Duodenal mucosa (tissue), 2 donors: Measurements from ENCODE around the gene NRL.

Source experiments
- H3K27ac ChIP-seq: one replicate; pipeline ENCODE4 v1.7.0; 2013; ENCODE audit warnings: low read depth, low read length
- H3K27me3 ChIP-seq, 2 donors: one replicate each; pipeline ENCODE4 v1.7.0; 2013; ENCODE audit warnings: low read length in 2 of 2, control low read depth in 1 of 2; ENCODE audit not compliant: insufficient read depth in 2 of 2, control insufficient read depth in 1 of 2
- H3K36me3 ChIP-seq, 2 donors: one replicate each; pipeline ENCODE4 v1.7.0; 2013; ENCODE audit warnings: low read length in 2 of 2, control low read depth in 1 of 2; ENCODE audit not compliant: insufficient read depth in 2 of 2, control insufficient read depth in 1 of 2
- H3K4me1 ChIP-seq, 2 donors: one replicate each; pipeline ENCODE4 v1.7.0; 2013; ENCODE audit warnings: low read length in 2 of 2, control low read depth in 1 of 2; ENCODE audit not compliant: insufficient read depth in 2 of 2, control insufficient read depth in 1 of 2
- H3K4me3 ChIP-seq, 2 donors: one replicate each; pipeline ENCODE4 v1.7.0; 2013; ENCODE audit warnings: low read length in 2 of 2, low read depth in 1 of 2
- H3K9ac ChIP-seq, 2 donors: one replicate each; pipeline ENCODE4 v1.7.0; 2013; ENCODE audit warnings: low read length in 2 of 2, low read depth in 1 of 2
- H3K9me3 ChIP-seq, 2 donors: one replicate each; pipeline ENCODE4 v1.7.0; 2013; ENCODE audit warnings: low read length in 2 of 2, control low read depth in 1 of 2; ENCODE audit not compliant: control insufficient read depth in 1 of 2

NRL gene

DNA sequence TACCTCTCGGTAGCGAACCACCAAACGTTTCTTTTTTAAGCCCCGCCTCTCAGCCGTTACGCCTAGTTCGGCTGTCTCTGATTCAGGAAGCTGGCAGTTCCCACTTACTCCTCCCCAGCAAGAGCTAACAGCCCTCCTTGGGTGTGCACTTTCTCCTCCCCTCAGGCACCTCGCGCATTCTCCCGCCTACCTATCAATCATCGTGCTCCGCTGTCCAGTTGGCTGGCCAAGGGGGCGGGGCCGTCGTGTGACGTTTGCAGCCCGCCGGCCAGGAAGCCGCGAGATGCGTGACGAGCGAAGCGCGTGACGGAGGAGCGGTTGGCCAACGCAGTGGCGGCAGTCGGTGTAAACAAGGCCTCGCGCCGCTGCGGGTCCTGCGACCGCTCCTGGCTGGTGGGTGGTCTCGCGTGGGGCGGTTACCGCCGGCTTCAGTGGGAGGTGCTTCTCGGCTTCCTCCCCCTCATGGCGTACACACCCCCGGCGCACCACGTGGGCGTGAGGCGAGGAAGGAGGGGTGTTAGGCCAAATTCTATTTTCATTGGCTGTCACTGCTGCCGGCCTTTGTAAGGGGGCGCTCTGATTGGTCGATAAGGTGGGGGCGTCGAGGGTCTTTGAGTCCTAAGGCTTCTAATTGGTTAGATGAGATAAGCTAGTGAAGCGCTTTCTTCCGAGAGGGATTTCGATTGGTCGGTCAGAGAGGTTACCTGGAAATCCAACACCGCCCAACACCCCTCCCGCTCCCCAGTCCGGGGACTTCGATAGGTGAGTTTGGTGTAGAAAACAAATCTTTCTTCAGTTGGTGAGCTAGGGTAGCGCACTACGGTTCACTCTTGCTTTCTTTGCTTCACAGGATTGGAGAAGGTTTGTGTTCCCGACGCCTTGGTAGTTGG, at the start of gene NRL, which contains the start of gene DCAF11:
NRL (minus strand) TSS at position 418 of the 890 bp plus-strand sequence. CDS start 32,101 bp downstream, outside the sequence.
DCAF11 (plus strand) TSS at position 246 of the 890 bp plus-strand sequence. CDS start 818 bp downstream, outside the sequence.
- Histone ChIP-seq H3K4me1 (peaks cover 25 to 29% of the 10 kb centered on the region in 2 donors), H3K4me3 (peak within 1 kb of the TSS; percentile 84 to 95), H3K27me3 (no peaks in the 10 kb centered on the region), H3K36me3 (peaks cover 22 to 31% of the 10 kb centered on the region in 2 donors), H3K9me3 (no peaks in the 10 kb centered on the region), H3K9ac (peak within 1 kb of the TSS; percentile 88 to 99), H3K27ac (peak within 1 kb of the TSS; percentile 100)

- Histone ChIP-seq H3K9ac (peak overlapping the region; percentile 95 to 97), H3K36me3 (peaks cover 60 to 69% of the 10 kb centered on the region in 2 donors), H3K4me1 (peaks cover 24 to 34% of the 10 kb centered on the region in 2 donors), H3K27ac (peak overlapping the region; percentile 87), H3K9me3 (no peaks in the 10 kb centered on the region), H3K27me3 (no peaks in the 10 kb centered on the region), H3K4me3 (peak overlapping the region; percentile 87 to 90)
Measured at GRCh38 chr14:24162093-24162492, 47.3 kb upstream of the NRL start.

DNA sequence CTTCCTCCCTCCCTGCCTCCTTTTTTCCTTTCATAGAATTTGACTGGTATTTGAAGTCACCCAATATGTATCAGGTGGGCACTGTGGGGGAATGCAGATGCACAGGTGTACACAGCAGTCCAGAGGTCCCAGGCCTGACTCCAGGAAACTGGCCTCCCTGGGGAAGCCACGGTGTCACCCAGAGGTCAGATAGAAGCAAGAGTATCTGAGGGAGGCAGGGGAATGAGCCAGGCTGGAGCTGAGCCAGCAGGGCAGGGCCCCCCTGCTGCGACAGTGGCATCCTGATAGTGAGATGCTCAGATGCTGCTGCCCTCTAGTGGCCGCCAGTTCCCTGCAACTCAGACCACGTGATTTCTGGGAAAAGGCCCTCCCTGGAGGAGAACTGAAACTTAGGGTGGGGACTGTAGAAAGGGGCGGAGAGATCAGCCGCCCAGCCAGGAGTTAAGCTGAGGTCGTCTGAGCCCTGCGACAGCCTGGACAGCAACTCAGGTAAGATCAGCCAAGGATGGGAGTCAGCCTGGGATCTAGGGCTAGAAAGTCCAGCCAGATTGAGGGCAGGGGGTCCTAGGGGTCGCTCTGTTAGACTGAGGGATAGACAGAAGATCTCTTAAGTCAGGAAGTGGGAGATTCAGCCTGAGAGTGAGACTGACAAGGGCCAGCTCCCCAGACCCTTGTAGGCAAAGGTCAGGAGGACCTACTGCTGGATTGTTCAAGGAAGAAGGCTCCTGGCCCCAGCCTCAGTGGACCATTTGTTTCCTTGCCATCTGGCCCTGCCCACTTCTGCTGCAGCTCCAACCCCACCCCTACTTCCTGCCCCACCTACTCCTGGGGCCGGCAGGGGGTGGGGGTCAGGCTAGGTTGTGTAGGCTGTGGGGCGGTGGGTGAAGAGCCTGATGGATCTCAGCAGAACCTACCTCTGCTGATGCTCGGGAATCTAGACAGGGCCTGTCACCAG, 46.4 kb upstream of the NRL start, which contains the start of gene IRF9:
IRF9 (plus strand) TSS at position 416 of the 955 bp plus-strand sequence. CDS start 880 bp downstream, outside the sequence.
- no peaks in the 10 kb centered on the region for H3K9me3 ChIP-seq
- peak within 1 kb of the TSS; percentile 95 to 97 for H3K9ac ChIP-seq
- no peaks in the 10 kb centered on the region for H3K27me3 ChIP-seq
- peaks cover 24 to 34% of the 10 kb centered on the region in 2 donors for H3K4me1 ChIP-seq
- H3K27ac ChIP-seq: peak within 1 kb of the TSS; percentile 87
- peaks cover 58 to 70% of the 10 kb centered on the region in 2 donors for H3K36me3 ChIP-seq
- peak within 1 kb of the TSS; percentile 87 to 90 for H3K4me3 ChIP-seq

GRCh38 chr14:24160499-24160849, 45.7 kb upstream of the NRL start:
- Histone ChIP-seq H3K27ac (peak overlapping the region; percentile 87), H3K4me3 (peak overlapping the region in 1 of 2 donors; percentile 87), H3K9me3 (no peaks in the 10 kb centered on the region), H3K27me3 (no peaks in the 10 kb centered on the region), H3K36me3 (peaks cover 57 to 70% of the 10 kb centered on the region in 2 donors), H3K4me1 (peaks cover 24 to 34% of the 10 kb centered on the region in 2 donors), H3K9ac (peak overlapping the region; percentile 3 to 39)

DNA sequence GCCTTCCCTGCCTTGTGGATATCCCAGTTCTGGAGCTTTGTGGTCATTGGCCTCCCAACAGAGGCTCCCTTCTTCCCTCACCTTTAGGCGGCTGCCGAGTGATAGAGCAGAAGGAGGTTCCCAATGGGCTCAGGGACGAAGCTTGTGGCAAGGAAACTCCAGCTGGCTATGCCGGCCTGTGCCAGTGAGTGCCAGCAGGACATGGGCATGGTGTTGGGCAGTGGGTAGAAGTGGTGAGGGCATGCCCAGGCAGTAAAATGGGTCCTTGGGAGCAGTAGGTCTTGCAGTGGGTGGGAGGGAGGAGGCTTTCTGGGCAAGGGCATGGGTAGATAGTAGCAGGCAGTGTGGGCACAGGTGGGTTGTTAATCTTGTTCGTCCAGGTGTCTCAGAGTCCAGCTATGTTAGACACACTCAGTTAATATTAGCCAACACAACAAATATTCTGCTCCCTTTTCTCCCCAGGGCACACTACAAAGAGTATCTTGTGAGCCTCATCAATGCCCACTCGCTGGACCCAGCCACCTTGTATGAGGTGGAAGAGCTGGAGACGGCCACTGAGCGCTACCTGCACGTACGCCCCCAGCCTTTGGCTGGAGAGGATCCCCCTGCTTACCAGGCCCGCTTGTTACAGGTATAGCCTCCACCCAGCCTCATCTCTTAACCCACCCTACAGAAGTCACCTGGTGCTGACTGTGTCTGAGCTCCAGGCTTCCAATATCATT, 45.2 kb upstream of the NRL start:
- Histone ChIP-seq H3K4me3 (no peak overlapping the region), H3K9ac (peak overlapping the region in 1 of 2 donors; percentile 39), H3K36me3 (peaks cover 57 to 70% of the 10 kb centered on the region in 2 donors), H3K27me3 (no peaks in the 10 kb centered on the region), H3K9me3 (no peaks in the 10 kb centered on the region), H3K4me1 (peaks cover 24 to 34% of the 10 kb centered on the region in 2 donors), H3K27ac (no peak overlapping the region)

GRCh38 chr14:24157331-24157730, 42.6 kb upstream of the NRL start:
- Histone ChIP-seq H3K9ac (no peak overlapping the region), H3K4me3 (no peak overlapping the region), H3K4me1 (peaks cover 14 to 15% of the 10 kb centered on the region in 2 donors), H3K36me3 (peaks cover 40 to 60% of the 10 kb centered on the region in 2 donors), H3K27me3 (no peaks in the 10 kb centered on the region), H3K9me3 (no peaks in the 10 kb centered on the region), H3K27ac (no peak overlapping the region)

DNA sequence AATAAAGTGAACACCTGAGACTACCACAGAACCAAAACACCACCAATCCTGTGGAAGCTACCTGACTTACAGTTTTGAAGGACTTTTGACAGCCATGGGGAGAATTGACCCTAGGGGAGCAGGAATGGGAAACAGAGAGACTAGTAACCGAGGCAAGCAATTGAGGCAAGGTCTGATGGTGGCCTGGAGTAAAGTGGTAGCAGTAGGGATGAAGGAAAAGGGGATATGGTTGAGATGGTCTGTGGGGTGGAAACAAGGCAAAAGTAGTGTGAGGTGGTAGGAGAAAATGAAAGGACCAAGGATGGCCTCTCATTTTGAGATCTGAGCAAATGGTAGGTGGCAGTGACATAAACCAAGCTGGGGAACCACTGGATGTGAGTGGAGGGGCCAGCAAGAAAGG, 42.1 kb upstream of the NRL start:
- H3K4me1 ChIP-seq: peaks cover 9 to 10% of the 10 kb centered on the region in 2 donors
- no peak overlapping the region for H3K9ac ChIP-seq
- no peak overlapping the region for H3K27ac ChIP-seq
- no peaks in the 10 kb centered on the region for H3K9me3 ChIP-seq
- no peak overlapping the region for H3K4me3 ChIP-seq
- H3K36me3 ChIP-seq: peaks cover 43 to 64% of the 10 kb centered on the region in 2 donors
- H3K27me3 ChIP-seq: no peaks in the 10 kb centered on the region

DNA sequence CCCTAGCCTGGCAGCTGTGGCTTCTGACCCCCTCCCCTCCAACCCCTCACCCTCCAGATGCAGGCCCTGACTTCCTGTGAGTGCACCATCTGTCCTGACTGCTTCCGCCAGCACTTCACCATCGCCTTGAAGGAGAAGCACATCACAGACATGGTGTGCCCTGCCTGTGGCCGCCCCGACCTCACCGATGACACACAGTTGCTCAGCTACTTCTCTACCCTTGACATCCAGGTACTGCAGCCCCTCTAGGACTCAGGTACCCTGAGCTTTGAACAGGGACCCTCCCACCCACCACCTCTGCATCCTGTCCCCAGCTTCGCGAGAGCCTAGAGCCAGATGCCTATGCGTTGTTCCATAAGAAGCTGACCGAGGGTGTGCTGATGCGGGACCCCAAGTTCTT, 40.4 kb upstream of the NRL start:
- H3K27ac ChIP-seq: no peak overlapping the region
- H3K36me3 ChIP-seq: peaks cover 51 to 76% of the 10 kb centered on the region in 2 donors
- no peaks in the 10 kb centered on the region for H3K9me3 ChIP-seq
- H3K4me1 ChIP-seq: no peaks in the 10 kb centered on the region
- H3K27me3 ChIP-seq: no peaks in the 10 kb centered on the region
- no peak overlapping the region for H3K9ac ChIP-seq
- H3K4me3 ChIP-seq: no peak overlapping the region

GRCh38 chr14:24151404-24152080, 36.8 kb upstream of the NRL start:
- Histone ChIP-seq H3K9ac (no peak overlapping the region), H3K9me3 (no peaks in the 10 kb centered on the region), H3K27ac (no peak overlapping the region), H3K36me3 (peaks cover 40 to 62% of the 10 kb centered on the region in 2 donors), H3K4me3 (no peak overlapping the region), H3K4me1 (peaks cover 11 to 12% of the 10 kb centered on the region in 2 donors), H3K27me3 (no peaks in the 10 kb centered on the region)
